ENCODE data around the gene SLC52A1.

SLC52A1 gene

GRCh38 chr17:5042157-5043022, 7.2 kb upstream of the SLC52A1 start:
- no peak overlapping the region for H3K27ac ChIP-seq
- H3K27me3 ChIP-seq, result peaks cover 12% of the 10 kb centered on the region
- no peaks in the 10 kb centered on the region for H3K9me3 ChIP-seq
- H3K4me3 ChIP-seq (ENCODE audit: low read depth in 1 of 2, low read length in 1 of 2), result no peak overlapping the region
- TF ChIP-seq, protein P1, sequence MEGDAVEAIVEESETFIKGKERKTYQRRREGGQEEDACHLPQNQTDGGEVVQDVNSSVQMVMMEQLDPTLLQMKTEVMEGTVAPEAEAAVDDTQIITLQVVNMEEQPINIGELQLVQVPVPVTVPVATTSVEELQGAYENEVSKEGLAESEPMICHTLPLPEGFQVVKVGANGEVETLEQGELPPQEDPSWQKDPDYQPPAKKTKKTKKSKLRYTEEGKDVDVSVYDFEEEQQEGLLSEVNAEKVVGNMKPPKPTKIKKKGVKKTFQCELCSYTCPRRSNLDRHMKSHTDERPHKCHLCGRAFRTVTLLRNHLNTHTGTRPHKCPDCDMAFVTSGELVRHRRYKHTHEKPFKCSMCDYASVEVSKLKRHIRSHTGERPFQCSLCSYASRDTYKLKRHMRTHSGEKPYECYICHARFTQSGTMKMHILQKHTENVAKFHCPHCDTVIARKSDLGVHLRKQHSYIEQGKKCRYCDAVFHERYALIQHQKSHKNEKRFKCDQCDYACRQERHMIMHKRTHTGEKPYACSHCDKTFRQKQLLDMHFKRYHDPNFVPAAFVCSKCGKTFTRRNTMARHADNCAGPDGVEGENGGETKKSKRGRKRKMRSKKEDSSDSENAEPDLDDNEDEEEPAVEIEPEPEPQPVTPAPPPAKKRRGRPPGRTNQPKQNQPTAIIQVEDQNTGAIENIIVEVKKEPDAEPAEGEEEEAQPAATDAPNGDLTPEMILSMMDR (IDR thresholded peaks at IDR 0.05), result no peak
- no peaks in the 10 kb centered on the region for H3K4me1 ChIP-seq (ENCODE audit: control insufficient read depth in 1 of 2, insufficient read depth in 1 of 2, low read depth in 1 of 2, low read length in 1 of 2)
- H3K36me3 ChIP-seq, result no peaks in the 10 kb centered on the region

- H3K27ac ChIP-seq, result no peak overlapping the region
- H3K4me3 ChIP-seq (ENCODE audit: low read depth in 1 of 2, low read length in 1 of 2), result no peak overlapping the region
- H3K27me3 ChIP-seq, result peaks cover 43% of the 10 kb centered on the region
- TF ChIP-seq, protein P1 (IDR thresholded peaks at IDR 0.05), result no peak
- no peaks in the 10 kb centered on the region for H3K9me3 ChIP-seq
- no peaks in the 10 kb centered on the region for H3K36me3 ChIP-seq
- peaks cover 21 to 24% of the 10 kb centered on the region in 2 experiments for H3K4me1 ChIP-seq (ENCODE audit: control insufficient read depth in 1 of 2, insufficient read depth in 1 of 2, low read depth in 1 of 2, low read length in 1 of 2)
Observed at GRCh38 chr17:5034651-5035050, 575 bp downstream of the SLC52A1 start.

DNA sequence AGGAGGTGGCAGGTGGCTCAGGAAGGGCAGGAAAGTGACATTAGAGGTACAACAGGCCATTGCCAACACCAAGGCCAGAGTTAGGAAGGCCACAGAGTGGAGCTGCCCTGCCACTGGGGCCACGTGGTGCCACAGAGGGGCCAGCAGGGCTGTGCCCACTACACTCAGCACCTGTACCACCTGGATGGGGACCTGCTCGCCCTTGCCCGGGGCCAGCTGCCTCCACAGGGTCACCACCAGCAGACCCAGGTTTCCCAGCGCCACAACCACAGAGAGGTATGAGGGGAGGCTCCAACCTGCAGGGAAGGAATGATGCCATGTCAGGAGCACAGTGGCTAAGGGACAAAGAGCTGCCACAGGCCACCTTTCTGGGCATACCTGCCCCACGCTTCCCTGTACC, 1.2 kb downstream of the SLC52A1 start:
- peaks cover 27 to 30% of the 10 kb centered on the region in 2 experiments for H3K4me1 ChIP-seq (ENCODE audit: control insufficient read depth in 1 of 2, insufficient read depth in 1 of 2, low read depth in 1 of 2, low read length in 1 of 2)
- no peak overlapping the region for H3K4me3 ChIP-seq (ENCODE audit: low read depth in 1 of 2, low read length in 1 of 2)
- no peak overlapping the region for H3K27ac ChIP-seq
- H3K36me3 ChIP-seq, result no peaks in the 10 kb centered on the region
- H3K9me3 ChIP-seq, result no peaks in the 10 kb centered on the region
- peaks cover 41% of the 10 kb centered on the region for H3K27me3 ChIP-seq
- TF ChIP-seq, protein P1 (IDR thresholded peaks at IDR 0.05), result no peak

DNA sequence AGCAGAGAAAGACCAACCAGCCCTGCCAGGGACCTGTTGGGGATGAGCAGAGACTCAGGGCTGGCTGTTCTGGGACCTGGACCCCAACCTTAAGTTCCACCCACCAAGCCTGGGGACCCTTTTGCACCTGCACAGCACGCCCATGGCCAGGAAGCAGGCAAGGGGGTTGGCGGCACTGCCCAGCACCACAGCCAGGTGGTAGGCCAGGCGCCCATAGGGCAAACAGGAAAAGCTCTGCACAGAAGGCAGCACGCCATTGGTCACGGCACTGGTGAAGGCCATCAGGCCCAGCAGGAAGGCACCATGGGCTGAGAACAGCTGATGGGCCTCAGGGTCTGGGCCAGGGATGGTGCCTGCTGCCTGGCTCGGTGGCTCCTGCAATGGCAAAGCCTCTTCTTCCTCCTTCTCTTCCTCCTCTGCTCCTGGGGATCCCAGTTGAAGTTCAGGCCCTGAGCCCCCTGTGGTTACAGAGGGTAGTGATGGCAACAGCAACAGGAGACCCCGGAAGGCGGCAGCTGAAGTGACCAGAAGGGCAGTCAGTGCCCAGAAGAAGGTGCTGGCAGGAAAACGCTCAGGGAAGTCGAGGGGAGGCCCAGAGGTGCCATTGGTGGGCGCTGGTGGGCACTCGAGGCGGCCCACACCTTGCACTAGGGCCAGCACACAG, 1.7 kb downstream of the SLC52A1 start:
- Histone ChIP-seq H3K9me3 (no peaks in the 10 kb centered on the region), H3K36me3 (no peaks in the 10 kb centered on the region), H3K4me1 (ENCODE audit: control insufficient read depth in 1 of 2, insufficient read depth in 1 of 2, low read depth in 1 of 2, low read length in 1 of 2) (peaks cover 27 to 31% of the 10 kb centered on the region in 2 experiments), H3K27me3 (peaks cover 41% of the 10 kb centered on the region), H3K27ac (no peak overlapping the region), H3K4me3 (ENCODE audit: low read depth in 1 of 2, low read length in 1 of 2) (no peak overlapping the region)
- TF ChIP-seq, protein P1 (IDR thresholded peaks at IDR 0.05), result no peak

GRCh38 chr17:5032865-5033264, 2.4 kb downstream of the SLC52A1 start:
- TF ChIP-seq, protein P1 (IDR thresholded peaks at IDR 0.05), result no peak
- Histone ChIP-seq H3K27ac (no peak overlapping the region), H3K4me3 (ENCODE audit: low read depth in 1 of 2, low read length in 1 of 2) (no peak overlapping the region)

More at GRCh38 chr17:5032865-5033264, 2.4 kb downstream of the SLC52A1 start:
- peaks cover 41% of the 10 kb centered on the region for H3K27me3 ChIP-seq
- H3K36me3 ChIP-seq, result no peaks in the 10 kb centered on the region
- H3K9me3 ChIP-seq, result no peaks in the 10 kb centered on the region
- H3K4me1 ChIP-seq (ENCODE audit: control insufficient read depth in 1 of 2, insufficient read depth in 1 of 2, low read depth in 1 of 2, low read length in 1 of 2), result peaks cover 27 to 31% of the 10 kb centered on the region in 2 experiments
